ENCODE results near the gene STIM2.
"Not testable (repeated sequence)": the region's sequence is repeated elsewhere in the genome, so short reads cannot be mapped to it uniquely, and the experiment has no call there.

Gene STIM2

DNA sequence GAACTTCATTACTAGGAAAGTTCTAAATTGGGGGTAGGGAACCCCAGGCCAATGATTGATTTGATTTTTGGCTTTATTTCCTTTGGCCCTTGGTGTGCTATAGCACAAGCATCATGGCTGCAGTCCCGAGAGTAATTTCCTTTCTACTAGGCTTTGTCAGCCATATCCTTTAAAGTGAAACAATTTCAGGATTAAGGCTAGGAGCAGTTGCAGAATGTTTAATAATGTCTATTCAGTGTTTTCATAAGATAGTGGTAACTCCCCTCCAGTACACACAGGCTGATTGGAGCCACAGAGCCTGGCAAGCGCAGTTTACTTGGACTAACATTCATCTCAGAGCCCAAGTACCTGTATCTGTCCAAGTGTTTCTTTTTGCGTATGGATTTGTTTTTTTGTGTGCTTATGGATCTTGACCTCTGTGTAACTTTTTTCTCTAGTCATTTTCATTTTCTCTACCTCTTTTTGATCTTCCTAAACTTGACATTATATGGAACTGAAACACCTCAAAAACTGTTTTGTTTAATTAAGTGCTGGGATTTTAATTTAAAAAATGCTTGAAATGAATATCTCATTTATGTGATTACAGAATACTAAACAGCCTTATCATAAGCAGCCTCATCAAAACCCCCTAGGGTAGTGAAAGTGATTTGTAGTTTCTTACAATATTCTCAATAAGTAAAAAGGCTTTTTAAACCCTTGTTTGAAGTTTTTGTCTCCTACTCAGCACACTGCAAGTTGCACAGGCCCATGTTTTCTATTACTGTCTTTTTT, 7.5 kb downstream of the STIM2 start:
- no peak for DNase-seq (ENCODE audit: low read depth in 2 of 2)

DNA sequence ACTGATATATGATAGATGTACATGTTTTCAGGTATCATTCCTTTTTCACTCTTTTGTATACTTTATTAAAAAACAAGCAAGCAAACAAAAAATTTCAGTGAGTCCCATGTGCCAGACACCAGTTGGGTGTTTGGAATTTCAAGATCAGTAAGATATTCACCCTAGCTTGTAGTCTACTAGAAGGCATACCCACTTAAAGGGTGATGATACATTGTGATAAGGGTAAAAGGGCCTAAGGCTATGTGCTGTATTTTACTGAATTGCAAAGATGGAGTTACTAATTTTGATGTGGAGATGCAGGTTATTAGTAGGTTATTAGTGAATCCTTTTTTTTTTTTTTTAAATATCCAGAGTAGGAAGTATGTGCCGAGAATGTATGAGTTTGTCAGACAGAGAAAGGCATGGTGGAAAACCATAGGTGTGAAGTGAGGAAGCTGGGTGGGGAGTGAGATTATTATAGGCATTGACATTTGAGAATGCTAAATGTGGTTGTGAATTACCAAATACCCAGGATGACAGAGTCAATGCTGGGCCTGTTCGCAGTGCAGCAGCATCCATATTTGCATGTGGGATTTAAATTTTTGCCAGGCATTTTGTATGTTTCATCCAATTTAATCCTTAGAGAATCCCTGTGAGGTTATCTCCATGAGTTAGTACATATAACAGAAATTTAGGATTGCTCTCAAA, 10.1 kb downstream of the STIM2 start:
- DNase-seq (ENCODE audit: low read depth in 2 of 2), result no peak

DNA sequence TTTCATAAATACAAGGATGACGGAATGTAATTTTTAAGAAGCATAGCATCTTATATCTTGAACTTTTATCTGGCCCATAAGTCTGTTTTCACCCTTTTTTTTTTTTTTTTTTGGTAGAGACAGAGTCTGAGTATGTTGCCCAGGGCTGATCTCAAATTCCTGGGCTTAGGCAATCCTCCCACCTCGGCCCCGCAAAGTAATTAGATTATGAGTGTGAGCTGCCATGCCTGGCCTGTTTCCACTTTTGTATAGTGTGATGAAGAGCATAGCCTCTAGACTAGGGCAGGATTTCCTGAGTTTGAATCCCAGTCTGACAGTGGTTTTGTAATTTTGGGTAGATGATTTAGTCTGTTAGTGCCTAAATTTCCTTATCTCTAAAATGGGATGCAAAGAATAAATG, 11.0 kb downstream of the STIM2 start:
- no peak for DNase-seq (ENCODE audit: low read depth in 2 of 2)

DNA sequence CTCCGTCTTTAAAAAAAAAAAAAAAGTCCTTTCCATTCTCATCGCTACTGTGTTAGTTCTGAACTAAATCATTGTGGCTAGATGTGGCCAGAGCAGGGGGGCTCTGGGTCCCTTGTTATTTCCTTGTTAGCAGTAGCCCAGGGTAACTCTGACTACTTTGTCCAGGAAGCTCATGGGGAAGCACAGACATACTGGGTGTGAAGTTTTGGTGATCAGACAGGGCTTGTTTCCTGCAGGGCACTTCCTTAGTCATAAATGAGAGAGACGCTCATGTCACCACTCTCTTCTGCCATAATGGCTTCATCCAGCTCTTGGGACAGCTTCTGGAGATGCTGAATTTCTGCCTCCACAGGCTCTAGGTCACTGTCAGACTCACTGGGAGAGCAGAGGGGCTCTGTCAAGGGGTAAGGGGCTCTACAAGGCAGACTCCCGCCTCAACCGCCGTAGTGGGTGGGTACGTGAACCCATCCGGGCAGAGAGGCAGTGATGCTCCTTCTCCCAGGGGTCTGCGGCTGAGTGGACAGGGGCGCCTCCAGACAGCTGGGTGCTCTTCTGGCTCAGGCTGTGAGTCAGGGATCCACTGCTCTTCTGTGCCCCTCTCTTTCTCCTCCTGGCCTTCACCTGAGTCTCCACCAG, 12.9 kb downstream of the STIM2 start:
- peak; percentile 26 to 32 for DNase-seq (ENCODE audit: low read depth in 2 of 2)

DNA sequence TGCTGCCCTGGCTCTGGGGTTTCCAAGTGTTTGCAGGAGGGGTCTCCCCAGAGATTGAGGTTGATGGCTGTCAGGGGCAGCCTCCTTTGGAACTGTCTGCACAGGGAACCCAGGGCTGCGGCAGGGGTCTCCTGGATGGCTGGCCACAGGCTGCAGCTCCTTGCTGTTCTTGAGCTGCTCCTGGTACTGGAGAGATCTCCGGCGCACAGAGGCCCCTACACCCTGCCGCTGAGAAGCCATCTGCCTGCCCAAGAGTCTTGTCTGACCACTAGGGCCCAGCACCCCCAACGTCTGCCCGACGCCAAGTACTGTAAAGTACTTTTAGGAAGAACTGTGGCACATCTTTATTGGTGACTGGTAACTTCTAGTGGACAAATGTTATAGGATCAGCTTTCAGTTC, 13.5 kb downstream of the STIM2 start:
- no peak for DNase-seq (ENCODE audit: low read depth in 2 of 2)

DNA sequence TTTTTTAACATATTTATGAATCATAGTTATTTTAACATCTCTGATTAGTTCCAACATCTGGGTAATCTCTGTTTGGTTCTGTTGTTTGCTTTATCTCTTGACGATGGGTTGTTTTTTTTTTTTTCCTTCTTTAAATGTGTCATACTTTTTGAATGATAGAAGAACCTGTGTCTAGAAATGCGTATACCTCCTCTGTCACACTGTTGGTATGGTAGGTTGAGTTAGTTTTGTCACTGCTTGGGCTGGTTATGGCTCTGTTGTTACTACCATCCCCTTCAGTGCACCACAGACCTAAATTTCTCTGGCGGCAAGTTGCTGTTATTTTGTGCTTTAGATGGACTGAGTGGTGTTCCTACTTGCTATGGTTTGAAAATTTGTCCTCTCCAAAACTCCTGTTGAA, 16.8 kb downstream of the STIM2 start:
- no peak for DNase-seq (ENCODE audit: low read depth in 2 of 2)

DNA sequence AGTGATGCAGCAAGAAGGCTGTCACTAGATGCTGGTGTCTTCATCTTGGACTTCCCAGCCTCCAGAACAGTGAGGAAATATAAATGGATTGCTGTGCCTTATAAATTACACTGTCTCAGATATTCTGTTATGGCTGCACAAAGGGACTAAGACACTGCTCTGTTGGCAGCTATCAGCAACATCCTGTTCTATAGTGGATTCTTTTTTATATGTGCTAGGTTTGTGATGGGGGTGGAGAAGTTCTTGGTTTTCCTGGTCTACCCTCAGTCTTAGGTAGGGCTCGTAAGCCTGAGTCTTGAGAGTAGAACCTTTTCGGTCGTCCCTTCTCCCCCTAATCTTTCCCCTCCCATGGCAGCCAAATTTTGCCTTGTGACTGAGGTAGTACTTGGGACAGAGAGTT, 17.3 kb downstream of the STIM2 start:
- DNase-seq (ENCODE audit: low read depth in 2 of 2), result no peak

DNA sequence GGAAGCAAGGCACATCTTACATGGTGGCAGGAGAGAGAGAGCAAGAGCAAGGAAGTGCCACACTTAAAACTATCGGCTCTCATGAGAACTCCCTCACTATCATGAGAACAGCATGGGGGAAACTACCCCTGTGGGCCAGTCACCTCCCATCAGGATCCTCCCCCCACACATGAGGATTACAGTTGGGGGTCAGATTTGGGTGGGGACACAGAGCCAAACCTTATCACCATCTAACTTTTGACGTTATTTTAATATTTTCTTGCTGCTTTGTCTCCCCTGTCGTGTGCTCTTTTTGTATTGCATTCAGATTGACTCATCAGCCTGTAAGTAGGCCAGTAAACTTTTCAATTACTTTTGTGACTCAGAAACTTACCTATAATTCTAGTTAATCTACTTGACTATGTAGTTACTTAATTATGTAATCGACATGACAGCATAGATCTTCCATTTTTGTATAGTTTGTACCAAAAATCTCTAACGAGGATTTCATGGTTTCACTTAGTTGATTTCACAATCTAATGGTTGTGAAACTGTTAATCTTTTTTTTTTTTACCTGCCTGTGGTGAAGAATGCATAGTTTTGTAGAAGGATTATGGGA, 18.3 kb downstream of the STIM2 start:
- no peak for DNase-seq (ENCODE audit: low read depth in 2 of 2)

DNA sequence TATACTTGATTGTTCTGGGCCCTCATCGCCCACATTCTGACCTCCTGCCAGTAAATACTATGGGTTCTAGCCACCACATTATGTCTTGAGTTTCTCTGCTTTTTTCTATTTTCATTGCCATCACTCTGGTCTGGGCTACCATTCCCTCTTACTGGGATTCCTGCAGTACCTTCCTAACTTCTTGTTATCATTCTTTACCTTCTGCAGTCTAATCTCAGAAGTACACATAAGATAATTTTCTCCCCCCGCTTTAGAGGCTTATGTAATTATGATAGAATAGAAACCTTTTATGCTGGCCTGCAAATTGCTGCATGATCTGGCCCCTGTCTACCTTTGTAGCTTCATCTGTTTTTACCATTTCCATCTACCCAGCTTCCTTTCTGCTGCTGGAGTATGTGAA, 19.2 kb downstream of the STIM2 start:
- DNase-seq (ENCODE audit: low read depth in 2 of 2), result no peak

DNA sequence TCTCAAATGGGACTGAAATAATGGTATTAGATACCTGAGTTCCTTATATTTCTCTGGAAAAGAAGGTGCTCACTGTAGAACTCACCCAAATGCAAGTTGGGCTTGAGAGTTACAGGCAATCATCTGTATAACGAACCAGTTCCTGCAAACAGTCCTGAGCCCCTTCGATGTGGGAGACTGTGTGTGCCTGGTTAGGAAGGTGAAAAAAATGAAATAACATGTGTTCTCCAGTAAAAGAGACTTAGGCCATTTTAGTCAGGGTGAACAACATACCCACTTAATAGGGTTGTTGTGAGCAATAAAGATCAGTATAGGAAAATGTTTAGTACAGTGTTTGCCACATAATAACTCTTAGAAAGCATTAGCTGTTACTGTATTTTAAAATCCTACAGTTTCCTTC, 23.4 kb downstream of the STIM2 start:
- DNase-seq (ENCODE audit: low read depth in 2 of 2), result no peak

DNA sequence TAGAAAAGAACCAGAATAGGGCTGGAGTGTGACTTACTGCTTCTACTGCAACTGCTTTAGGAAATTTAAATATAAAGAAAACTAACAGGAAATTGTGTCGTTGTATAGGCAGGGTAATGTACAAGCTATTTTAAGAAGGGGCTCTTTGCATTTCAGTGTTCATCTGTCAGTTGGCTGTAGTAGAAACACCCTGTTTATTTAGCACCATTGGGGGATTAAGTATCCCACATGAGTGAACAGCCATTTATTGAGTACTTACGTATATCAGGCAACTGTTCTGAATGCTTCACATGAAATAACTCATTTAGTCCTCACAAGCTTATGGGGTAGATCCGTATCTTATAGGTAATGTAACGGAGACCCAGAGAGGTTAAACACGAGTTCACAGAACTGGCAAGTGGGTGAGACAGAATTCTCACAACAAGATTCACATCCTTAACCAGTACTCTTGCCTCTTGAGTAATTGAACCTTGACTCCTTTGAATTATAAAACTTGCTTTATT, 23.9 kb downstream of the STIM2 start:
- no peak for DNase-seq (ENCODE audit: low read depth in 2 of 2)

DNA sequence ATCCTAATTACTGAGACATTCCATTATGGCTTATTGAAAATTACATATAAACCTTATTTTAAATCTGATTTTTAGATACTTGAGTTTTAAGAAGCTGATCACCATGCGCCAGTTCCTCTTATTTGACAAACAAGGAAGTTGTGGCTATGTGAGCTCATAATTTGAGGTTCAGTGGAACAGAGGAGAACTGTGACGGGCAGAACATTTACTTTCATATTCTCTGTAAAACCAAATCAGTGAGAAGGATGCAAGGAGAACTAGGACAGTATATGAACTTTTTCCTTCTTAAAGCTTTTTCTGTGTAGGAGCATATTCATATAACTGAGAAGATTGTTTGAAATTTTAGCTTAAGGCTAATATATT, 25.3 kb downstream of the STIM2 start:
- no peak for DNase-seq (ENCODE audit: low read depth in 2 of 2)

DNA sequence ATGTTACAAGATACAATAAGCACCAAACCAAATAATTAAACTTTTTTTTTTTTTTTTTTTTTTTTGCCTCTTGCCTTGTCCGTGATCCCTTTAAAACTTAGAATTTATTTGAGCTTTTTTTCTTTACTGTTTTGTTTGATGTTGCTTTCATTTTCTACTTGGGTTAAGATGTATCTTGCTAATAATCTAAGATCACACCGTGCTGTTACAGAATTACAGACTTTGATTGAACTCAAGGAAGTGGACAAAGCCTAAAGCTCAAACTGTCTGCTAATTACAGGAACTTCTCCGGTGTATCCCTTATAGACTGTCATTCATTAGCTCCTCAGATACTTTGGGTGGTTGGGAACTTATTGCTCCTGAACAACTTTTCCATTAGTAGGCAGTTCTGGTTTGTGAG, 26.5 kb downstream of the STIM2 start:
- DNase-seq (ENCODE audit: low read depth in 2 of 2), result no peak

DNA sequence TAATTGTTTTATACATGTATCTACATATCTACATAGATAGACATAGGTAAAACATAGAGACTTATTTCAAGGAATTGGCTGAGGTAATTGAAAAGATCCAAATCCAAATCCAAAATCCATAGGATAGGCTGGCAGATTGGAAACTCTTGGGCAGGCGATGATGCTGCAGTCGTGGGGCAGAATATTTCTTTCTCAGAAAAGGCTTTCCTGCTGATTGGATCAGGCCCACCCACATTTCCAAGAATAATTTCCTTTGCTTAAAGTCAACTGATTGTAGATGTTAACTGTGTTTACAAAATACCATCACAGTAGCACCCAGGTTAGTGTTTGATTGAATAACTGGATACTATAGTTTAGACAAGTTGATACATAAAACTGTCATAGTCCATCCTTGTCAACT, 27.2 kb downstream of the STIM2 start:
- no peak for DNase-seq (ENCODE audit: low read depth in 2 of 2)

DNA sequence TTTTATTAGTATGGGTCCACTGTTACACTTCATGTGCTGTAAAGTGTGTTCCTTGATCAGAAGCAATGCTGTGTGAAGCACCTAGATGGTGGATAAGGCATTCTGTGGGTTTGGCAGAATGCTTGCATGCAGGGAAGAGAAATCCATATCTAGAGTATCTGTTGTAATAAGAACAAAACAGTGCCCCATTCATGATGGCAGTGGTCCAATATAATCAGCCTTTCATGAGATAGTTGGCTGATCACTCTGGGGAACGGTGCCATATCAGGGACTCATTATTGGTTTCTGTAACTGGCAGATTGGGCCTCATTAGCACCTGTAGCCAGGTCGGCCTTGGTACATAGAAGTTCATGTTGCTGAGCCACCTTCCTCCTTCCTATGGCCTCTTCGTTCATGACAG, 28.7 kb downstream of the STIM2 start:
- DNase-seq (ENCODE audit: low read depth in 2 of 2), result no peak

DNA sequence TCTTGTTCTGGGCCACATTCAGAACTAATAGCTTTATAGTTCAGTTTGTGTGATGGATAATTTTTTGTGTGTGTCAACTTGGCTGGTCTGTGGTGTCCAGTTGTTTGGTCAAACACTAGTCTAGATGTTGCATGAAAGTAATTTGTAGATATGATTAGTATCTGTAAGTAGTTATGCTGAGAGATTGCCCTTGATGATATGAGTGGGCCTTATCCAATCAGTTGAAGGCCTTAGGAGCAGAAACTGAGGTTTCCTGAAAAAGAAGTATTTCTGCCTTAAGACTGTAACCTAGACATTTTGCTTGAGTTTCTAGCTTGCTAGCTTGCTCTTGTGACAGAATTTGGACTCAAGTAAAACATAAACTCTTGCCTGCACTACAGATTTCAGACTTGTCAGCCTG, 30.4 kb downstream of the STIM2 start:
- no peak for DNase-seq (ENCODE audit: low read depth in 2 of 2)

DNA sequence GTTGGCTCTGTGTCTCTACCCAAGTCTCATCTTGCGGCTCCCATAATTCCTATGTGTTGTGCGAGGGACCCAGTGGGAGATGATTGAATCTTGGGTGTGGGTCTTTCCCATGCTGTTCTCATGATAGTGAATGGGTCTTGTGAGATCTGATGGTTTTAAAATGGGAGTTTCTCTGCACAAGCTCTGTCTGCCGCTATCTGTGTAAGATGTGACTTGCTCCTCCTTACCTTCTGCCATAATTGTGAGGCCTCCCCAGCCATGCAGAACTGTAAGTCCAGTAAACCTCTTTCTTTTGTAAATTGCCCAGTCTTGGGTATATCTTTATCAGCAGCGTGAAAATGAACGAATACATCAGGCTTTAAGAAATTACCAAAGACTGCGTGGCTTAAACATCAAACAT, 31.2 kb downstream of the STIM2 start:
- no peak for DNase-seq (ENCODE audit: low read depth in 2 of 2)

DNA sequence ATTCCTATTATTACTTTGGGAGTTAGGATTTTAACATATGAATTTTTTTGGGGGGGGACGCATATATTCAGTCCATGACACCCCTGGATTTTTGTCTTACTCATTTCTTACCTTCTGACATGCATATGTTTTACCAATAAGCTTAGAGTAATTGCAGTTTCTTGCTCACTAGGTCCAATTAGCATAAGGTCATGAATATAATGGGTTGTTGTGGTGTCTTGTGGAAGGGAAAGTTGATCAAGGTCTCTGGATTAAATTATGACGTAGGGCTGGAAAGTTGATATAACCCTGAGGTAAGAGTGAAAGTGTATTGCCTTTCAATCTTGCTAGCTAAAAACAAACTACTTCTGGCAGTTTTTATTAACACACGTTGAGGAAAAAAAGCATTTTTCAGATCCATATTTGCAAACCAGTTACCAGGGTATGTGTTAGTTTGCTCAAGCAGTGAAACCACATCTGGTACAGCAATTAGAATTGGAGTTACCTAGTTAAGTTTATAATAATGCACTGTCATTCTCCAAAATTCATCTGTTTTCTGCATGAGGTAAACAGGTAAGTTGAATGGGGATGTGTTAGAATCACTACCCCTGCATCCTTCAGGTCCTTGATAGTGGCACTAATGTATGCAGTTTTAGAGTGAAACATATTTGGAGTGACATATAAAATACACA, 32.0 kb downstream of the STIM2 start:
- no peak for DNase-seq (ENCODE audit: low read depth in 2 of 2)

DNA sequence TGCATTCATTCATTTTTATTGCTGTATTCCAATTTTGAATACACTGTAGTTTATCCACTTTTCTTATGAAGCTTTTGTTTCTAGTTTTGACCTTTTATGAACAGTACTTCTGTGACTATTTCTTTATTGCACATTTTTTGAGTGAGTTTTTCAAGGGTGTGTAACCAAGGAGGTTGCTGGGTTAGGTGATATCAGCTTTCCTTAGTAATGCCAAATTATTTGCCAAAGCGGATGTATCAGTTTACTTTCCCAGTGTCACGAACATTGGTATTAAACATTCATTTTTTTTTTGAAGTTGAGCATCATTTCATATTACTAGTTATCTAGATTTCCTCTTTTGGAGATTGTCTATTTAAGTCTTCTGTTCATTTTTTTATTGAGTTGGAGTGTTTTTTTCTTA, 32.9 kb downstream of the STIM2 start:
- DNase-seq (ENCODE audit: low read depth in 2 of 2), result no peak

DNA sequence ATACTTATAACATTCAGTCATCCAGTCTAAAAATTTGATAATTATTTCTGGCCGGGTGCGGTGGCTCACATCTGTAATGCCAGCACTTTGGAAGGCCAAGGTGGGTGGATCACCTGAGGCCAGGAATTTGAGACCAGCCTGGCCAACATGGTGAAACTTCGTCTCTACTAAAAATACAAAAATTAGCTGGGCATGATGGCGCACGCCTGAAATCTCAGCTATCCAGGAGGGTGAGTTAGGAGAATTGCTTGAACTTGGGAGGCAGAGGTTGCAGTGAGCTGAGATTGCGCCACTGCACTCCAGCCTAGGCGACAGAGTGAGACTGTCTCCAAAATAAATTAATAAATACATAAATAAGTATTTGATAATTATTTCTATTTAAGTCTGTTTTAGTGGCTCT, 34.2 kb downstream of the STIM2 start:
- not testable (repeated sequence) for DNase-seq (ENCODE audit: low read depth in 2 of 2)

DNA sequence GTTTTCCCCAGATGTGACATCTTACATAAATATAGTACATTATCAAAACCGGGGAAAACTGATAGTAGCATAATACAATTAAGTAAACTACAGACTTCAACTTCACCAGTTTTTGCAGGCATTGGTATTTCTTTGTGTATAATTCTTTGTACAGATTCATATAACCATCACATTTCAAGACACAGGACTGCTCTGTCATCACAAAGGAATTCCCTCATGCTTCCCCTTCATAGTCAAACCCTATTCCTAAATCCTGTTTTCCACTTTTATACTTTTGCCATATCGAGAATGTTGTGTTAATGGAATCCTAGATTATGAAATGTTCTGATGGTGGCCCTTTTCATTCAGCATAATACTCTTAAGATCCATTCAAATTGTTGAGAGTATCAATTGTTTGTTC, 36.0 kb downstream of the STIM2 start:
- DNase-seq (ENCODE audit: low read depth in 2 of 2), result no peak

DNA sequence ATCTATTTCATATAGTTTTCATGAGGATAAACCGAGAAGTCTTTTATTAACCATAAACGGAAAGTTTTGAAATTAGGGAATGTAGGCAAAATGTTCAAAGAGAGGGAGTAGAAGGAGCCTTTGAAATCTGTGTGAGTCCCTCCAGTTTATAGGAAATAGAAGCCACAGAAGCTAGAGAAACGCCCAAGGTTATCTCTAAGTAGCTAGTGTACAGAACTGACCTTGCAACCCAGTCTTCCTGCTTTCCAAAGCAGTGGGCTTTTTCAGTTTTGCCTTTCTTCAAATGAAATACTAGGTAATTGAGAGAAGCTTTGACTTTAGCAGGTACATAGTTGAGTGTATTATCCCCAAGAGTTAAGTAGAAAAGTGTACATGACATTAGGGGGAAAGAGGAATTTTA, 39.4 kb downstream of the STIM2 start:
- no peak for DNase-seq (ENCODE audit: low read depth in 2 of 2)
